Sigmoid colon (tissue), 4 donors: ENCODE data around the gene CLECL1.

ENCODE experiments used
- EP300 ChIP-seq, 4 donors: sonication (generic); formaldehyde crosslinking; IDR thresholded peaks; one replicate each; pipeline ENCODE4 v1.6.1; 2017; ENCODE audit warnings: antibody characterized with exemption in 4 of 4
- POLR2A ChIP-seq, 2 donors: fragments of 450-650 bp; IDR thresholded peaks; one replicate each; pipeline ENCODE4 v1.6.1; 2016; ENCODE audit warnings: antibody characterized with exemption in 2 of 2, mild to moderate bottlenecking in 2 of 2, moderate library complexity in 2 of 2
- TF ChIP-seq, protein P1 (sequence below), 4 experiments: fragments of 450-650 bp in 3 of 4; fragments of 200-600 bp in 1 of 4; IDR thresholded peaks; one replicate each; pipeline ENCODE4 v1.5.1; 2016 to 2019; ENCODE audit warnings: antibody characterized with exemption in 4 of 4, mild to moderate bottlenecking in 3 of 4, moderate library complexity in 2 of 4

DNA sequence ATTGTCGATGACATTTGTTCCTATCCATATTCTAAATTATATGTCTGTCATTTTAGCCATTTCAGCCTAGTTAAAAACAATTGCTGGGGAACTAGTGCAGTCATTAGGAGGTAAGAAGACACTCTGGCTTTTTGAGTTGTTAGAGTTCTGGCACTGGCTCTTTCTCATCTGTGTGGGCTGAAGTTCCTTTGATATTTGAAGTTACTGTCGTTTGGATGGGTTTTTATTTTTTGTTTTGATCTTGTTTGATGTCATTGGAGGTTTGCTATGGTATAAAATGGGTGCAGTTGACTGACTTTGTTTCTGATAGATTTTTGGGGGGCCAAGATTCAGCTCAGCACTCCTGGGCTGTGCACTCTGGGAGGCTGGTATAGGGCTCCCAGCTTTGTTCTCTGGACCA is 48.5 kb upstream of the CLECL1 start:
- TF ChIP-seq EP300 (IDR thresholded peaks at IDR 0.05): no peak
- TF ChIP-seq, protein P1, sequence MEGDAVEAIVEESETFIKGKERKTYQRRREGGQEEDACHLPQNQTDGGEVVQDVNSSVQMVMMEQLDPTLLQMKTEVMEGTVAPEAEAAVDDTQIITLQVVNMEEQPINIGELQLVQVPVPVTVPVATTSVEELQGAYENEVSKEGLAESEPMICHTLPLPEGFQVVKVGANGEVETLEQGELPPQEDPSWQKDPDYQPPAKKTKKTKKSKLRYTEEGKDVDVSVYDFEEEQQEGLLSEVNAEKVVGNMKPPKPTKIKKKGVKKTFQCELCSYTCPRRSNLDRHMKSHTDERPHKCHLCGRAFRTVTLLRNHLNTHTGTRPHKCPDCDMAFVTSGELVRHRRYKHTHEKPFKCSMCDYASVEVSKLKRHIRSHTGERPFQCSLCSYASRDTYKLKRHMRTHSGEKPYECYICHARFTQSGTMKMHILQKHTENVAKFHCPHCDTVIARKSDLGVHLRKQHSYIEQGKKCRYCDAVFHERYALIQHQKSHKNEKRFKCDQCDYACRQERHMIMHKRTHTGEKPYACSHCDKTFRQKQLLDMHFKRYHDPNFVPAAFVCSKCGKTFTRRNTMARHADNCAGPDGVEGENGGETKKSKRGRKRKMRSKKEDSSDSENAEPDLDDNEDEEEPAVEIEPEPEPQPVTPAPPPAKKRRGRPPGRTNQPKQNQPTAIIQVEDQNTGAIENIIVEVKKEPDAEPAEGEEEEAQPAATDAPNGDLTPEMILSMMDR (IDR thresholded peaks at IDR 0.05): no peak
- no peak for TF ChIP-seq POLR2A (IDR thresholded peaks at IDR 0.05)
